Measurements from ENCODE around the gene GPR15LG.
"Not testable (repeated sequence)": the region's sequence is repeated elsewhere in the genome, so short reads cannot be mapped to it uniquely, and the experiment has no call there.

GPR15LG gene

DNA sequence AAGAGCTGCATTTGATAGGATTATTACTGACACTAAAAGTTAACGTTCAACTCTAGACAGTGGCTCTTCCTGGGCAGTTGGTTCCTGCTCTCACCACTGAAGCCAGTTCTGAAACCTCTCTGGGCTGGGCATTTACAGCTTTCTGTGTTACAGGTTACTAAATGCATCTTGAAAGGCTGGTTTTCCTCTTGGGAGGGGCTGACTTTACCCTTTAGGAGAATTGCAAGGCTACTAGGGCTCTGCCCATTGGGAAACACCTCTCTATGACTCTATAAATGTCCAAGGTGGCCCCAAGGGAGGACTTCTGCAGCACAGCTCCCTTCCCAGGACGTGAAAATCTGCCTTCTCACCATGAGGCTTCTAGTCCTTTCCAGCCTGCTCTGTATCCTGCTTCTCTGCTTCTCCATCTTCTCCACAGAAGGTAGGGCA lies at the start of gene GPR15LG:
Gene GPR15LG (plus strand): TSS at position 301 of the 429 bp plus-strand sequence. CDS start 51 bp downstream, at position 352.
- DNase-seq = no peak

DNA sequence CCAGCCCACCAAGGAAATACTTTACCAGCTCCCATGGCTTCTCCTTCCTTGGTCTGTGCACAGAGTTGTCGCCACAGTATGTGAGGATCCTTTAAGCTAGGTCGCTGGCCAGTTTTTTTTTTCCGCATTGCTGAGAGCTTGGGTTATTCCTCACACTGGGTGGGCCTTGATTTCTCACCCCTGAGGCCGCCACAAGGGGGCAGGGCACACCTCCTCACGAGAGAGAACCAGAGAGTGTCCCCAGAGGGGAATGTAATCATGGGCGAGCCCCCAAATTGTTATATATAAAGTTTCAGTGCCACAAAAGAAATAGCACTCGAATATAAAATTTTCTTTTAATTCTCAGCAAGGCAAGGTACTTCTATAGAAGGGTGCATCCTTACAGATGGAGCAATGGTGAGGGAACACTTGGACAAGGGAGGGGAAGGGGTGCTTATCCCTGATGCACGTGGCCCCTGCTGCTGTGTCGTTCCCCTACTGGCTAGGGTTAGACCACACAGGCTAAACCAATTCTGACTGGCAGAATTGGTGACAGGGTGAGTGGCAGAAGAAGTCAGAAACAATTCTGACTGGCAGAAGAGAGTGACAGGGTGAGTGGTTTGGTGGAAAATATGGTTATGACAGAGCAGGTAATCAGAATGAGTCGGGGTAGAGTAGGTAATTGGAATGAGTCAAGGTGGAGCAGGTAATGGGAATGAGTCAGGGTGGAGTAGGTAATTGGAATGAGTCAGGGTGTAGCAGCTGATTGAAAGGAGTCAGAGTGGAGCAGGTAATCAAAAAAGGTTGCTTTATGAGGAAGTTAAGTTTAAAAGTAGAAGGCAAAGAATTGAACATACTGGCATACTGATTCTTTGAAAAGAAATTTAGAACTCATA lies 47.5 kb upstream of the GPR15LG start:
- not testable (repeated sequence) for DNase-seq

DNA sequence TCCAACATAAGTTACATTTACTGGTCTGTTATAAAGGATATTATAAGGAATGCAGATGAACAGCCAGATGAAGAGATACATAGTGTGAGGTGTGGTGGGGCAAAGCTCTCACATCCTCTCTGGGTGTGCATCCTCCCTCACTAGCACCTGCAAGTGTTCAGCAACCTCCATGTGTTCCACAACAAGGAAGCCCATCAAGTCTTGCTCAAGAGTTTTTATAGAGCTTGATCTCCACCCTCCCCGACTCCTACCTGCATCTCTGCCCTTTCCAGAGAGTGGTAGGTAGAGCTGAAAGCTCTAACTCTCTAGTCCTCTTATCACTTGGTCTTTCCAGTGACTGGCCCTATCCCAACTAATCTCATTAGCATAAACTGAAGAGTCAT lies 46.8 kb upstream of the GPR15LG start:
- DNase-seq = no peak

DNA sequence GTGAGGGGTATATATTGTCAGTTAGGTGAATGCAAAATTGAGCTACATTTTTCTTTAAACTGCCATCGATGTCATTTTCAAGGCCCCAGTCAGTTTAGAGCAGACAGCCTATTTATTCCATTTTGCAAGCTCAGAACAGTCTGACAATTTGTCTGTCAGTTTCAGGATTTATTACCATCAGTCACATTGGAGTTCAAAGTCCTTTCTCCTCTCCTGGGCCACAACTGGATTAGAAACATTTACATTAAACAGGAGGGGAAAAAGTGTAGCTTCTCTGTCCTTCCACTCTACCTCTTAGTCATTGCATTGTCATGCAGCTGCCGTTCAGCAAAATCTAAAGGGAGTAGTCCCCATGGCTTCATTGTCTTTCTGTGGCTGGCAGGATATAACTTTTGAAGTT lies 37.8 kb upstream of the GPR15LG start:
- DNase-seq = no peak

DNA sequence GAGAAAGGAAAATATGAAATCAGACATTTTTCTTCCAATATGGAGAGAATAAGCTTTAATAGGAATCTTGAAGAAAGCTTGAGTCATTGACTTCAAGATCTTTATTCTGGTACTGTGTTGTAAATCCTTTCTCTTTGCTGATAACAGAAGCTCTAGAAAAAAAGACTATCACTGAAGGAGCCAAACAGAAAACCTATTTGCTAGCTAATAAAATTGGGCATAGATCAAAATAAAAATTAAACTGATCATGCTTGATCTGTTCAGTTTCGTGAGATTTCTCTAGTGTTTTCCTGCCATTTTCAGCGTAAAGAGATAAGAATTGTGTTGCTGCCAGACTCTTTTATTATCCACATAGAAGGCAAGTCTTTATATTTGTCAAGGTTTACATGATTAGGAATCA lies 35.8 kb upstream of the GPR15LG start:
- DNase-seq = no peak

DNA sequence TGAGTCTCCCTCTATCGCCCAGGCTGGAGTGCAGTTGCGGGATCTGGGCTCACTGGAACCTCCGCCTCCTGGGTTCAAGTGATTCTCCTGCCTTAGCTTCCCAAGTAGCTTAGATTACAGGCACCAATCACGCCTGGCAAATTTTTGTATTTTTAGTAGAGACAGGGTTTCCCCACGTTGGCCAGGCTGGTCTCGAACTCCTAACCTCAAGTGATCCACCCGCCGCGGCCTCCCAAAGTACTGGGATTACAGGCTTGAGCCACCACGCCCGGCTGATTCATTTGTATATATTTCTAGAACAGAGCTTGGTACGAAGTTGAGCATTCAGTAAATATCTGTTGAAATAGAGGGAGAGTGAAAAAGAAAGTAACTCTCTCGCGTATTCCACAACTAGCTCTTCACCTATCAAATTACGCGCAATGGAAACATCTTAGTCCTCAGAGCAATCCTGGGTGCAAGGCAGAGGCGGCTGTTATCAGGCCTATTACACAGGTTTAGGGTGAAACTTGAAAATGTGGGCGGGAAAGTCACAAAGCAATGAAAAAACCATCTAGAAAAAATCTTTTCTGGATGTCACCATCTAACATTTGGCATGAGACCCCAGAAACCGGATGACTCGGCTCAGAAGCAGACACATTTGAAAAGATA lies 35.0 kb upstream of the GPR15LG start:
- no peak for DNase-seq

DNA sequence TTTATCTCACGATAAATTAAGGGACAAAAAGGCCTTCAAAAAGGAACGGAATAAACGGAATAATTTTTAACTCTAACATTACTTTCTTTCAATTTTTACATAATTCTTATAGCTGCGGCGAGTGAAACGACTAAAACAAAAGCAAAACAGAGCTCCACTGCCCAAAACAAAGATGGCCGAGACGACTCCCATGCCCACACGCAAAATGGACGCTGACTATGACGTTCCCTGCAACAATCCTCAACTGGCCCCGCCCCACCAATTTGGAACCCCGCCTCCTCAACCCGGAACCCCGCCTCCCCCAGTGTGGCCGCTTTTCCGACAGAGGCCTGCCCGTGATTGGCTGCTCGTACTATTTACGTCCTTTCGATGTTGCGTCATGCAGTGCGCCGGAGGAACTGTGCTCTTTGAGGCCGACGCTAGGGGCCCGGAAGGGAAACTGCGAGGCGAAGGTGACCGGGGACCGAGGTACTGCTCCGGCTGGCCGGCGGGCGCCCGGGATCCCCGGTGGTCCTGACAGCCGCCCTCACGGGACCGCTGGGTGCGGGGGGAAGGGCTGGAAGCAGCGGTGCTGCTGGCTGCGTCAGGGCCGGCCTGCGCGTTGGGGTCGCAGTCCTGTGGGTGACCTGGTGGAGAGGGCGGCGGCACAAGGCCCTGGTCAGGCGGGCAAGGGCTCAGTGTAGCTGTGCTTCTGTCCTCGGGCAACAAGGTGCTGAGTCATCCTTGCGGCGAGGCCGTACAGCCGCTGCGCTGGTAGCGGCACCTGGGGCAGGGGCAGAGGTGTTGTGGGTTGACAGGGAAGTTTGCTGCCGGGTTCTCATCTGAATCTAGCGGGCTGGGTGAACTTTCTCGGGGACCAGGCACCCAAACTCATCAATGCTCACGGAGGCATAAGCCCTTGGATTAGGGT lies 34.2 kb upstream of the GPR15LG start, which contains the start of gene GHITM:
Gene GHITM (plus strand): TSS at position 384 of the 910 bp plus-strand sequence. CDS start 1,992 bp downstream, outside the sequence.
- DNase-seq = peak; percentile 95

DNA sequence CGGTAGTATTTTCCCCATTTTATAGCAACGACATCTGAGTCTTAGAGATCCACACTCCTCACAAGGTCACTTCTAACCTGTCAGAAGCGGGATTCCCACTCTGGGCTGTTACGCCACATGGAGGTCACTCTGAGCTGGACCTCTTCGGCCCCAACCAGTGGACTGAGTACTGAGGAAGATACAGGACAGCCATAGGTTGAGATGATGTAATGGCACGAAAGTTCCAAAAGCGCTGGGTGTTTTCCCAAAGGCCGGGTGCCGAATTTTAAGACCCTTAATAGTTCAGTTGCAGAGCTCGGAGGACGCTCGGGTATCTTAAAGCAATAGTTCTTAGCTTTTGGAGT lies 33.6 kb upstream of the GPR15LG start:
- DNase-seq = no peak

DNA sequence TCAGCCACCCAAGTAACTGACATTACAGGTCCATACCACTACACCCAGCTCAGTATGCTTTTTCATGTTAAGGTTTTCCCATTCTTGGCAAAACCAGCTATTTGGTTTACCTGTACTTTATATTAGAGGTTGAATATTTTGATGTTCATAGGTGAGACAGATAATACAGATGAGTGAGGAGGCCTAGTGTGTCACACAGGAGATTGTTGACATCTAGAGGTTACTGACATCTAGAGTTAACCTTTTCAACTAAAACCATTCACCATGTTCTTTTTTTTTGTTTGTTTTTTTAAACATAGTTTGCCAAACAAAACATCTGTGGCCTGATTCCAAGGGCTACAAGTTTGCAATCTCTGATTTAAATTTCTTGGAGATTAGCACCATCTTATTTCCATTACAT lies 26.3 kb upstream of the GPR15LG start:
- DNase-seq = no peak

DNA sequence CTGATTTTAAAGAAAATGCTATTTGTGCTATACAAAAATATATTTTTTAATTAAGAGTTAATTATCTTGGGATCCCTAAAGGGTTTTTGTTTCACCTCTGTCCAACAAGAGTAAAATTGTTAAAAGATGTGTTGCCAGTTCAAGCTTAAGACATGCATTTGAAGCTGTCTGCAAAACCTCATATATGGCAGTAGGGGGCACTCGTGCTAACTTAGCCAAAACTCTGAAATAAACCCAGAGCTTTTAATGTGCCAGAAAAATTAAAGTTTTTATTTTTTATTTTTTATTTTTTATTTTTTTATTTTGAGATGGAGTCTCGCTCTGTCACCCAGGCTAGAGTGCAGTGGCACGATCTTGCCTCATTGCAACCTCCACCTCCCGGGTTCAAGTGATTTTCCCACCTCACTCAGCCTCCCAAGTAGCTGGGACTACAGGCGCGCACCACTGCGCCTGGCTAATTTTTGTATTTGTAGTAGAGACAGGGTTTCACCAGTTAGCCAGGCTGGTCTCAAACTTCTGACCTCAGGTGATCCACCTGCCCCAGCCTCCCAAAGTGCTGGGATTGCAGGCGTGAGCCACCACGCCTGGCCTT lies 25.5 kb upstream of the GPR15LG start:
- peak; percentile 8 for DNase-seq

DNA sequence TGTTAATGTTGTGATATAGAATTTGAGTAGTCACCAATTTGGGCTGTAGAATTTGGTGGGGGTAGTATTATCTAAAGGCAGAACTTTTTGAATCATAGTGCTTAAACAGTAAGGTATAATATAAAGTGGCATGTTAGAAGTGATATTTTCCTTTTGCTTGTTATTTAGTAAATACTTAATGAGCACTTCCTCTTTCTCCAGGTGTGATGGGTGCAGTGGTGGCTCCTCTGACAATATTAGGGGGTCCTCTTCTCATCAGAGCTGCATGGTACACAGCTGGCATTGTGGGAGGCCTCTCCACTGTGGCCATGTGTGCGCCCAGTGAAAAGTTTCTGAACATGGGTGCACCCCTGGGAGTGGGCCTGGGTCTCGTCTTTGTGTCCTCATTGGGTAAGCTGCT lies 23.7 kb upstream of the GPR15LG start:
- no peak for DNase-seq

DNA sequence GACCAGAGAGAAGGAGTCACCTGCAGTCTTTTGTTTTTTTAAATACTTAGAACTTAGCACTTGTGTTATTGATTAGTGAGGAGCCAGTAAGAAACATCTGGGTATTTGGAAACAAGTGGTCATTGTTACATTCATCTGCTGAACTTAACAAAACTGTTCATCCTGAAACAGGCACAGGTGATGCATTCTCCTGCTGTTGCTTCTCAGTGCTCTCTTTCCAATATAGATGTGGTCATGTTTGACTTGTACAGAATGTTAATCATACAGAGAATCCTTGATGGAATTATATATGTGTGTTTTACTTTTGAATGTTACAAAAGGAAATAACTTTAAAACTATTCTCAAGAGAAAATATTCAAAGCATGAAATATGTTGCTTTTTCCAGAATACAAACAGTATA lies 20.8 kb upstream of the GPR15LG start:
- no peak for DNase-seq

DNA sequence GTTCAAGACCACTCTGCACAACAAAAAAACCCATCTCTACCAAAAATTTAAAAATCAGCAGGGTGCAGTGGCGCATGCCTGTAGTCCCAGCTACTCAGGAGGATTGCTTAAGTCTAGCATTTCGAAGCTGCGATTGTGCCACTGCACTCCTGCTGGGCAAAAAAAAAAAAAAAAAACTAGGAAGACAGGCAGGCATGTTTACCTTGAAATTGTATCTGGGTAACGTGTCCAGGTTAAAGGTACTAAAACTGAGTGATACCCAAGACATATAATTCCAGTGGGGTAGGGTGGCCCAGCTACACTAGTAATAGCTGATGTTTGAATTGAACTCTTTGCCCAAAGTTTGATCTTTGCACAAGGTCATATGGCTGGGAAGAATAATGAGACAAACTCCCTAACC lies 18.1 kb upstream of the GPR15LG start:
- no peak for DNase-seq

DNA sequence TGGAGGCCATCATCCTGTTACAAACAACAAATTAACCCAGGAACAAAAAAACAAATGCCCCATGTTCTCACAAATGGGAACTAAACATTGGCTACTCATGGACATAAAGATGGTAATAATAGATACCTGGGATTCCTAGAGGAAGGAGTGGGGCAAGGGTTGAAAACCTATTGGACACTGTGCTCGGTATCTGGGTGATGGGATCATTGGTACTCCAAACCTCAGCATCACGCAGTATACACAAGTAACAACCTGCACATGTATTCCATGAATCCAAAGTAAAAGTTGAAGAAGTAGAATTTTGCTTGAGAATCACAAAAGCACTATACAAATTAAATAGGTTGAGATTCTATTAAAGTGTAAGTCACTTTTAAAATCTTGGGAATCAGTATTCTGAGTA lies 17.6 kb upstream of the GPR15LG start:
- no peak for DNase-seq

DNA sequence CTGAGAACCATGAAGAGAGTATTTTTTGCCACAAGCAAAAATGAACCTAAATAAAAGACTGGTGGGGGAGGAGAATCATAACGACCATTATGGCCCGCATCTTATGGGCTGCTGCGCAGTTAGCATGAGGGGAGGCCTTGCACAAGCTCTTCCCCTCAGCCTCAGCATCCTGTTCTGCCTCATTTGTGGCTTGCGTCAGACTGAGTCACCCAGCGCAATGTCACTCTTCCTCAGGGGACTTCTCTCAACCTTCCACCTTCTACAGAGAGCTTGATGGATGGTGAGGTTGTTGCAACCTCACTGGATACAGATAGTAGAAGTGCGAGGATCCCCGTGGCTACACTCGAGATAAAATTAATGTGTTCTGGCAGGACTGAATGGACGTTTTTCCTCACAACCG lies 16.8 kb upstream of the GPR15LG start:
- DNase-seq = peak; percentile 14

DNA sequence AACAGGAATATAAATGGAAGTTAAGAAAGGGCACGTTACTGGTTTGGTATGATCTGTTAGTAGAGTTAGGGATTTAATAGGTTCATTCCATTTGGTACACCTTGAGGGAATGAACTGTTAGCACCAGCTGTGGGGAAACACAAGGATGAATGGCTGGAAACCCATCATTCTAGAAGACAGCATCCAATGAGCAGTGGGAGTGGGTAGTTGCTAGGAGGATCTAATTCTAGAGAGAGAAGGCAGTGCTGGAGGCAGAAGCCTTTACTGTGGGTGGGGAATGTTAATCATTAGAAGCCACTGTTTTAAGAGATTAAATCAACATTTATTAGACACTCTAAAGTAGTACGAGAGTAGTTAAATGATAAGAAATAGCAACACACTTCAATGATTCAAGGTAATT lies 15.5 kb upstream of the GPR15LG start:
- no peak for DNase-seq

DNA sequence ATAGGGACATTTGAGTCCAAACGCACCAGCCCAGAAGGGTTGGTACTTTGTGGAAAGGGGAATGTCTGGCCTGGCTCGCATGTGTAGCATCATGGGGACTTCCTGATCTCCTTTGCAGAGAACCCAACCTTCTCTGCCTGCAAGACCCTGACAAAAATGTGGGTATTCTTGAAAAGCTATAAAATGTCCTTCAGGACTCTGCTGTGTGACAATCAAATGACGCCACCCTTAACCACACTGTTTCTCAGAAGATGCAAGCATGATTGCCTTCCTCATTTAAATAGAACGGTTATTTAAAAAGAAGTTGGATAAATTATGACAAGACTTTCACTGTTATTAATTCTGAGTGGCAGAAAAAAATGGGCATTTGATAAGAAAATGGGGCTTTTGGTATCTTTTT lies 15.1 kb upstream of the GPR15LG start:
- no peak for DNase-seq

DNA sequence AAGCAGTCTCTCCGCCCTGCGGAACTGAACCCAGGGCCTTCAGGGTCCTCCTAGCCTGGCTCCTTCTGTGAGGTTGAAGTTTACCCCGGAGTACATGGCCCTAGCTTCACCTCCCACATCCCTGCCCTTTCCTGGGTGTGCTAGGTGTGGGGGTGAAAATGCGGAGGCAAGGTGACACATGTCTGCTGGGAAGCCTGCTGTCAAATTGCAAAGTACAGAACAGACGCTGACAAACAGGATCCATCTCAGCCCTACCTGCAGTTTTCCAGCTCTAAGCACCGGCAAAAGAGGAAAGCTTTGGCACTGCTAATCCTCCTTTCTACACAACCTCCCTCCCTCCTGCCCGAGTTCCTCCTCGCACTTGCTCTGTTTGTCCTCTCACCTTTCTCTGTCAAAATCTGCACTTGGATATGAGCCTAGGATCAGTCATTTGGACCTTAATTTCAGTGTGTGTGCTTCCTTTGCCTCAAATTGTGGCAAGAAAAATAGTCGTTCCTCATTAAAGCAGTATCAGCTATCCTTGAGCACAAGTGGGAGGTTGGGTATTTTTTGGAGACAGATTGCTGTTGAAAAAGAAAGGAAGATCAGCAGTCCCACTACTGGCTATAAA lies 14.4 kb upstream of the GPR15LG start:
- no peak for DNase-seq

DNA sequence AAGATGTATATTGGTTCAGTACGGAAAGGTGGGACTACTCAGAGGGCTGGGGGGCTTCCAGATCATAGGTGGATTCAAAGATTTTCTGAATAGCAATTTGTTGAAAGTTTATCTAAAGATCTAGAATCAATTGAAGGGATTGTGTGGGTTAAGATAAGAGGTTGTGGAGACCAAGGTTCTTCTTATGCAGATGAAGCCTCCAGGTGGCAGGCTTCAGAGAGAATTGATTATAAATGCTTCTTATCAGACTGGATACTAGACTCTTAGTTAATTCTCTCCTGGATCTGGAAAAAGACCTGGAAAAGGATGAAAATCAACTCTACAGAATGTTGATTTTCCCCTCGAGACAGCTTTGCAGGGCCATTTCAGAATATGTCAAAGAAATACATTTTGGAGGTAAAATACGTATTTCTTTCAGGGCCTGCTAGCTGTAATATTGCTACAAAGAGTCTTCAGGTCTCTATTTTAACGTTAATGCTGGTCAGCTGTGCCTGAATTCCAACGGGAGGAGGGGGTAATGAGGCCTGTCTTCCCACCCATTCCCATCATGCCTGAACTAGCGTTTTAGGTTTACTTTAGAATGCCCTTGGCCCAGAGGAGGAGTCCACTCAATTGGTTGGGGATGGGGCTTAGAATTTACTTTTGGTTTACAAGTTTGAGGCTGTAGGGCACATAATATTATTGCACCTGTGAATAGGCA lies 12.8 kb upstream of the GPR15LG start:
- no peak for DNase-seq

DNA sequence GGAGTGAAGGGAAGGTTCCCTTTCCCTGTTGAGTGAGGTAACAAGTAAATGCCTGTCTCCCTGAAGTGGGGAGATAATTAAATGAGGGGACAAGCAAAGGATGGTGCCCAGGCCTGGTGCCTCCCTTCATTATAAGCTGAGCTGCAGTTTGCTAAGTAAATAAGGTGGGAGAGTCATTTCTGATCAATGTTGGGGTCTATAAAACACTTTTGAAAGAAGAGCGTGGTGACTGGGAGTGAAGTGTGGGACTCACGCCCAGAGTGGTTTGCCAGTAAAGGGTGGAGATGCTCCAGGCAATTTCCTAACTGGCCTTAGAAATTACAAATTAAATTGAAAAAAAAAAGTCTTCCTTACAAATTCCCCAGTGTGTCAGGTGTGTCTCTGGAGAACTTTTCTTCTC lies 9.6 kb upstream of the GPR15LG start:
- no peak for DNase-seq

DNA sequence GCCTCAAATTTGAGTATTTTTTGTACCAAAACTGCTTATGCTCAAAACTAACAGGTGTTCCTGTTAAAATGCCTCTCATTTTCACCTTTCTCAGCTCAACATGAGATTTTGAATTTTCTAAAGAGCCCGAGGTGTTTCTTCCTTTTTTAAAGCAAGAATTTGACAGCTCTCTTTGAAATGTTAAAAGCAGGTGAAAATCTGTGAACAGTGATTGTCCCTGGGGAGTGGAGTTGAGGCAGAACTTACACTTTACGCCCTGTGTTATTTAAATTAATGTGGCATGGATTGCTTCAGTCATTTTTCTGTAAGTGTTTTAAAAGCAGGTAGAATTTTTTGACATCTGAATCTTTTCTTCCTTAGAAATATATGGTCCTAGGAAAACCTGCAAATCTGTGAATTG lies 9.2 kb upstream of the GPR15LG start:
- DNase-seq = no peak

All from NCI-H345 (cell line).